Body of pancreas (tissue), 4 donors: ENCODE results near the gene FAM111A. TPM values are rescaled to one million over a fixed set of nuclear protein-coding genes. Genes with fewer than 3 reads are reported as not detected.
"Not testable (repeated sequence)": the region's sequence is repeated elsewhere in the genome, so short reads cannot be mapped to it uniquely, and the experiment has no call there.

Experiments
- ATAC-seq: fragments of 150-250 bp; one replicate; pipeline ENCODE4 v1.9.1; 2016
- DNase-seq, 4 donors: peaks; one replicate each; pipeline ENCODE4 v3.0.0-alpha.2; 2019
- H3K27ac ChIP-seq, 4 donors: fragments of 200-600 bp; sonication (generic); 1 replicate in 3 of 4; 2 replicates in 1 of 4; pipeline versions ENCODE4 v1.5.1 to v1.6.1; 2016 to 2019; ENCODE audit warnings: mild to moderate bottlenecking in 1 of 4, mixed read lengths in 1 of 4, moderate library complexity in 1 of 4
- H3K27me3 ChIP-seq, 2 donors: fragments of 200-600 bp; sonication (generic); one replicate each; pipeline ENCODE4 v1.6.0; 2016; ENCODE audit warnings: mild to moderate bottlenecking in 1 of 2
- H3K36me3 ChIP-seq, 2 donors: fragments of 200-600 bp; sonication (generic); replicated peaks in 1 of 2; 2 replicates each; pipeline ENCODE4 v1.5.1; 2016; ENCODE audit warnings: low read depth in 2 of 2; ENCODE audit not compliant: insufficient read depth in 1 of 2
- H3K4me1 ChIP-seq: fragments of 200-600 bp; sonication (generic); one replicate; pipeline ENCODE4 v1.6.0; 2016
- H3K4me3 ChIP-seq, 2 donors: fragments of 200-600 bp; sonication (generic); 1 replicate in 1 of 2; 2 replicates in 1 of 2; pipeline ENCODE4 v1.5.1; 2016 to 2019
- H3K9me3 ChIP-seq, 3 donors: fragments of 200-600 bp; sonication (generic); 1 replicate in 2 of 3; 2 replicates in 1 of 3; pipeline ENCODE4 v1.5.1; 2016
- CTCF ChIP-seq, 7 experiments: fragments of 450-650 bp in 4 of 7; fragments of 200-600 bp in 3 of 7; sonication (generic) in 3 of 7; IDR thresholded peaks; one replicate each; pipeline ENCODE4 v1.5.1; 2016 to 2019; ENCODE audit warnings: antibody characterized with exemption in 7 of 7
- POLR2A ChIP-seq, 3 donors: fragments of 450-650 bp; IDR thresholded peaks; one replicate each; pipeline ENCODE4 v1.6.1; 2016; ENCODE audit warnings: antibody characterized with exemption in 3 of 3, mild to moderate bottlenecking in 2 of 3
- WGBS, 2 donors: methylation state at CpG; one replicate each; pipeline ENCODE4 v1.1.5; 2017; 5-methylcytosine and 5-hydroxymethylcytosine counted together
- intact Hi-C: fragments of 100-400 bp; cut with DNase I; formaldehyde crosslinking; loops from one replicate; pipeline ENCODE4 v1.15.1; 2023
- total RNA-seq, 2 donors: library from RNA; depleted of rRNA; stranded (reverse); fragments of >200 nt; gene quantifications; one replicate each; pipeline ENCODE4 v1.1.0, GENCODE V29; 2016

The FAM111A gene
- total RNA-seq, 2 donors from 2014 or later, result 17.4 to 43.8 TPM

DNA sequence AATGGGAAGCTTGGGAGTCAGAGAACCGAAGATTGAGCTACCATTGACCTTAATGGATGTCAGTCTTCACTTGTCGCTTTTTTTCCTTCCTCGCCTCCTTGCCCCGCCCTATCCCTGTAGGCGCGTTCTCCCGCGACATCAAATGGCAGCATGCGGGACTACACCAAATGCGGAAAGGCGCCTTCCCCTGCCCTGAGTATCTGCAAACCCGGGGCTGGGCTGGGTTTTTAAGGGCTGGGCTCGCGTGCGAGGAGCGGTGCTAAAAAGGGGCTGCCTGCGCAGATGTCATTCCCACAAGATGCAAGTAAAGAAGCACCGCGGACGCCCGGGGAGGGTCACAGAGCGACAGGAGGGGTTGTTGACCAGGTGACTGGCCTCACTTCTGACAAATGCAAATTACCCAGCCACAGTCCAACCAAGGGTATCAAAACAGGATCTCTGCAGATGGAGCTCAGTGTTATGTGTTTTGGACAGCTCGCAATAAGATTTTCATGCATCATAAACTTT, 40.3 kb upstream of the FAM111A start:
- intact Hi-C loops, result no loop called here
- Histone ChIP-seq H3K4me3 (no peak overlapping the region), H3K4me1 (peaks cover 16% of the 10 kb centered on the region), H3K27ac (no peak overlapping the region), H3K9me3 (no peaks in the 10 kb centered on the region), H3K27me3 (no peaks in the 10 kb centered on the region), H3K36me3 (no peaks in the 10 kb centered on the region)
- WGBS, 2 donors, result 6 to 9% methylated on average over 21 to 22 of the region's 23 CpGs
- ATAC-seq (no peak), DNase-seq (peak; percentile 54 to 74 (median 60))
- TF ChIP-seq CTCF (IDR thresholded peaks at IDR 0.05) (peak in 6 of 7 experiments; percentile 20 to 47 (median 26)), POLR2A (IDR thresholded peaks at IDR 0.05) (no peak)

DNA sequence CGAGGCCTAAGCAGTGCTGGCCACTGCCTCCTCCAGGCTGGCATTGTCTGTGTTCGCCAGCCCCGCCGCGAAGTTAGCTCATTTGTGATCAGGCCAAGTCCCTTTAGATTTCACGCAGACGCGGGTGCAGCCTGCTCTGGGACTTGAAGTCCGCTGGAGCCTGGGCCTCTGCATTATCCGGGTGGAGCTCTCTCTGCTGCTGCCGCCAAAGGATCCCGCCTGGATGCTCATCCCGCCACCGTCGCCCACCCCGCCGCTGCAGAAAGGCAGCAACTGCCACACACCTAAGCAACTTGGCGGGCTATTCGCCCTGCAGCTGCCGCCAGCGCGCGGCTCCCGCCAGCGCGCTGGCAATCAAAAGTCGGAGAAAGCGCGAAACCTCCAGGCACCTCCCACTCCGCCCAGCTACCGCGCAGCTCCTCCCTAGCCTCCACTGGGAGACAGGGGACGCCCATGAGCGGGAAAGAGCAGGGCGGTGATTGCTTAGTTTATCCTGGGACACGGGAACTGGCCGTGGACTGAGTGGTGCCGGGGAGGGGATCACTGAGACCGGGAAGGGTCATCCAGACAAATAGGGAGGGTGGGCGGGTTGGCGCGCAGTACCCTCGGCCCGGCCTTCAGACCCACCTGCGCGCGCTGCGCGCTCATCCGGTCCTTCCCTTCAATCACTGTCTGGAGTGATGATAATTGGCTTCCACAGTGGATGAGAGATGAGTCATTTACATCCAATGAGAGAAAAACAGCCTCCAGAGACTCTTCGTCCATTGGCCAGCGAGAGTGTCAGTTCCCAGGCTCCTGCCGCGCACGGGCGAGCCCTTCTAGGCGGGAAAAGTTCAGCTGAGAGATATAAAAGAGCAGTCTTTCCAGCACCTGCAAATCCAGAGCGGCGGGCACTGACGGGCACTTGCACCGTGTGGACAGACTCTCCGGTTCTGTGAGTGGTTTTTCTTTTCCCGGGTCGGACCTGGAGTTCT, 36.0 kb upstream of the FAM111A start, which contains the start of gene FAM111B:
FAM111B (plus strand) TSS at position 875 of the 974 bp plus-strand sequence. CDS start 2,389 bp downstream, outside the sequence.
- peak within 1 kb of the TSS in 1 of 4 donors; percentile 3 for H3K27ac ChIP-seq
- H3K36me3 ChIP-seq, result no peaks in the 10 kb centered on the region
- TF ChIP-seq CTCF (IDR thresholded peaks at IDR 0.05), result peak in 3 of 7 experiments; percentile 5 to 21 (median 15)
- peak in 1 of 3 donors; percentile 11 for TF ChIP-seq POLR2A (IDR thresholded peaks at IDR 0.05)
- DNase-seq (peak; percentile 83 to 91 (median 86)), ATAC-seq (peak; percentile 97)
- no peaks in the 10 kb centered on the region for H3K27me3 ChIP-seq
- WGBS, 2 donors, result 0 to 1% methylated on average over 31 to 64 of the region's 64 CpGs
- no peaks in the 10 kb centered on the region for H3K9me3 ChIP-seq
- H3K4me3 ChIP-seq, result peak within 1 kb of the TSS; percentile 21 to 36
- intact Hi-C loops, result no loop called here
- peaks cover 18% of the 10 kb centered on the region for H3K4me1 ChIP-seq

GRCh38 chr11:59107721-59108120, 34.9 kb upstream of the FAM111A start:
- H3K4me3 ChIP-seq, H3K9me3 ChIP-seq, H3K36me3 ChIP-seq, H3K27me3 ChIP-seq, intact Hi-C loops, DNase-seq, ATAC-seq, H3K27ac ChIP-seq: not testable (repeated sequence)
- H3K4me1 ChIP-seq, result peaks cover 15% of the 10 kb centered on the region
- 21 to 30% methylated on average over 10 of the region's 10 CpGs for WGBS, 2 donors

DNA sequence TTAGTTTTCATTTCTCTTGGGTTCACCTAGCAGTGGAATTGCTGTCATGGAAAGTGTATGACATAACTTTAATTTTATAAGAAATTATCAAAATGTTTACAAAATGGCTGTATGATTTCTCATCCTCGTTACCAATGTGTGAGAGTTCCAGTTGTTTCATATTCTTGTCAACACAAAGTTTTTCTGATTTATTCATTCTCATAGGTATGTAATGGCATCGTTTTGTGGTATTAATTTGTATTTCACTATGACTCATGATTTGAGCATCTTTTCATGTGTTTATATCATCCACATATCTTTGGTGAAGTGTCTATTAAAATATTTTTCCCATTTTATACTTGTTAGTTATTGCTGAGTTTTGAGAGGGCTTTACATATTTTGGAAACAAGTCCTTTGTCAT, 30.2 kb upstream of the FAM111A start:
- Histone ChIP-seq H3K27me3 (no peaks in the 10 kb centered on the region), H3K4me3 (no peak overlapping the region), H3K27ac (no peak overlapping the region), H3K36me3 (no peaks in the 10 kb centered on the region), H3K4me1 (peaks cover under 1% of the 10 kb centered on the region), H3K9me3 (peaks cover 0 to 2% (median 0%) of the 10 kb centered on the region in 3 donors)
- intact Hi-C loops, result no loop called here
- TF ChIP-seq POLR2A (IDR thresholded peaks at IDR 0.05) (no peak), CTCF (IDR thresholded peaks at IDR 0.05) (no peak)
- DNase-seq, result no peak
- ATAC-seq, result no peak
- WGBS, 2 donors, result 80 to 82% methylated on average over 2 of the region's 2 CpGs

- intact Hi-C loops, result no loop called here
- no peak overlapping the region for H3K27ac ChIP-seq
- peaks cover 0 to 15% (median 0%) of the 10 kb centered on the region in 3 donors for H3K9me3 ChIP-seq
- H3K4me1 ChIP-seq, result no peaks in the 10 kb centered on the region
- ATAC-seq (no peak), DNase-seq (no peak)
- H3K27me3 ChIP-seq, result no peaks in the 10 kb centered on the region
- no peaks in the 10 kb centered on the region for H3K36me3 ChIP-seq
- no peak overlapping the region for H3K4me3 ChIP-seq
- WGBS, 2 donors, result 94 to 96% methylated on average over 3 of the region's 3 CpGs
- TF ChIP-seq CTCF (IDR thresholded peaks at IDR 0.05) (no peak), POLR2A (IDR thresholded peaks at IDR 0.05) (no peak)
Observed at GRCh38 chr11:59114344-59114743, 28.3 kb upstream of the FAM111A start.
